GM18526 (cell line): ENCODE measurements around the gene SCAMP4.

ENCODE experiments used
- POLR2A ChIP-seq: IDR thresholded peaks from 3 replicates; pipeline ENCODE4 v1.6.1; 2011; ENCODE audit not compliant: insufficient read length; ENCODE audit errors: extremely low read depth

Gene SCAMP4

GRCh38 chr19:1974381-1975161 is 69.4 kb downstream of the SCAMP4 start:
- TF ChIP-seq POLR2A, result no peak

- no peak for TF ChIP-seq POLR2A
Observed at GRCh38 chr19:1975162-1975480, 69.9 kb downstream of the SCAMP4 start.
